Esophagus mucosa (tissue), 1 donor: Measurements from ENCODE around the gene CD99L2. TPM values are rescaled to one million over a fixed set of nuclear protein-coding genes. Genes with fewer than 3 reads are reported as not detected.

ENCODE experiments used
- ATAC-seq: fragments of 200-7000 bp; cut with Tn5 transposase; one replicate; pipeline ENCODE4 v1.9.1; 2020
- total RNA-seq: library from RNA; stranded (reverse); gene quantifications from one replicate; pipeline ENCODE4 v1.2.4, GENCODE V29; 2023
- donor health status: DM: yes; HTN: yes; CAD: no.

Gene CD99L2, protein sequence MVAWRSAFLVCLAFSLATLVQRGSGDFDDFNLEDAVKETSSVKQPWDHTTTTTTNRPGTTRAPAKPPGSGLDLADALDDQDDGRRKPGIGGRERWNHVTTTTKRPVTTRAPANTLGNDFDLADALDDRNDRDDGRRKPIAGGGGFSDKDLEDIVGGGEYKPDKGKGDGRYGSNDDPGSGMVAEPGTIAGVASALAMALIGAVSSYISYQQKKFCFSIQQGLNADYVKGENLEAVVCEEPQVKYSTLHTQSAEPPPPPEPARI
- 4.9 TPM for total RNA-seq

DNA sequence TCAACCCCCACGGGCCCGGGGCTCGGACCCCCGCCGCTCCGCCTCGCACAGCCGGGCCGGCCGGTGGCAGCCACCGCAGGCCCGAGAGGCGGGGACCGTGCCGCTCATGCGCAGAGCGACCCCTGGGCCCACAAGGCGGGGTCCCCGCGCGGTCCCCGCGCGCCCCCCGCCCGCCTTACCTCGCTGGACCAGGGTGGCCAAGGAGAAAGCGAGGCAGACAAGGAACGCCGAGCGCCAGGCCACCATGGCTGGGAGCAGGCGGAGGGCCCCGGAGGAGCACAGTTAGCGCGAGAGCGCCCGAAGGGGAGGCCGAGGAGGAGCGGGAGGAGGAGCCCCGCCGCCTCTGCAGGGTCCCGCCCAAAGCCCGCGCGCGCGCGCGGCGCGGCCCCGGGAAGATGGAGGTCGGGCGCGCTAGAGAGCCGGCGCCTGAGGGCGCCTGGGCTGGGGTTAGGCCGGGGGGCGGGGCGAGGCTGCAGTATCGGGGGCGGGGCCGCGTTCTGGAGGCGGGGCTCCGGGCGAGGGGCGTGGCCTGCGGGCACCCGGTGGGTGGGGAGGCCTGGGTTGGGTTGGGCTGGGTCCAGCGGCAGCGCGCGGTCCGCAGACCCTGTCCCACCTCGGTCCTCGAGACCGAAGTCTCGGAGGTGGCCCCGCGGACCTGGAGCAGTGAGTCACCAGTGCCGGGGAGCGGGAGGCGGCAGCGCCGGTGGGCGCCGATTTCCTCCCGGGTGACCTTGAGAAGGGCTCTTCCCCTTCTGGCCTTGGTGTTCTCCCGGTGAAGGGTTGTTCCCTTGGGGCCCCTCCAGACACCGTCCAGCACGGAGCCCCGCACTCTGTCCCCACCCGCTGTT is at the start of gene CD99L2:
CD99L2 (minus strand) TSS at position 326 of the 848 bp plus-strand sequence; CDS start at position 246, 80 bp downstream.
- ATAC-seq, result peak; percentile 98

GRCh38 chrX:150944233-150944632 is 45.8 kb upstream of the CD99L2 start:
- no peak for ATAC-seq

DNA sequence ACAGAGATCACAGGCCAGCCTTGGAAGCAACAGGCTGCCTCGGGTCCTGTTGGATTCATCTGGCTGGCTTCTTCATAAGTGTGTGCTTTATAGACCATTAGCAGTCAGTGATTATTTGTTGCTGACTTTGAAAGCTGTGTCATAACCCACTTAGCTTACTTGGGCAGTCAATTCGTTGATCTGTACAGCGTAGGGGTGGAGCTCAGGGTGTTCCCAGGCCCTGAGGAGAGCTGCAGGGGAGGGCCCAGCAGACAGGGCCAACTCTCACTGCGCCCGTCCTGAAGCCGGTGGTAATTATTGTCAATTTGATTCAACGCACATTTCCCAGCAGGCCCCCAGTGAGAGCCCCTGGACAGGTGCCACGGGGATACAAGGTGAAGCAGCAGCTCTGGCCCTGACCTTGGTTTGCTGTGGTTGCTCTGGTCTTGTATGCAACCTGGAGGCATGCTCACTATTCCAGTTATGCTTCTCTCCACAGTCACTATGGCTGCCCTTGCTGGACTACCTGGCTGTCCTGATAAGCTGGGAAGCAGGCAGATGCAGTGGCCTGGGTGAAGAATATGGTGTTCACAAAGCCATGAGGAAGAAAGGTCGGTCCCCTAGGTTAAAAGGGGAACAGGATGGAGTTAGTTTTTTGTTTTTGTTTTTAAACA is 44.6 kb upstream of the CD99L2 start:
- ATAC-seq, result no peak

- no peak for ATAC-seq
These were observed 43.1 kb upstream of the CD99L2 start for GRCh38 chrX:150941580-150941979.

- ATAC-seq, result no peak
These were observed 42.5 kb upstream of the CD99L2 start for GRCh38 chrX:150940844-150941495.

DNA sequence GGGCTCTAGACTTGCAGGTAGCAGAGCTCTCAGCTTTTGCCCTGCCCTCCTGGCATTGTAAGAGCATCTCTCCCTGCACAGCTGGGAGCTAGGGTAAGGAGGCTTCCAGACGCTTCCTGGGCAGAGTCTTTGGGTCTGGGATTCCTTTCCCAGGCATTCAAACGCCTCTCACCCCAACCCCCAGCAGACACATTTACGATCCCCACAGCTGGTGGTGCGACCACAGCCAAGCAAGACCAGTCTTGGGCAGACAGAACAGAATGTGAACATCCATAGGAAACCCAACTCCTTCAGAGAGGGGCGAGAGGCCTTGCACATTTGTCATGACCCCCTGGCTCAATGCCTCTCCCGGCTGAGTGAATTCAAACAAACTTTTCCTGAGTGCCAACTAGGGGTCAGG is 38.1 kb upstream of the CD99L2 start:
- ATAC-seq, result no peak

DNA sequence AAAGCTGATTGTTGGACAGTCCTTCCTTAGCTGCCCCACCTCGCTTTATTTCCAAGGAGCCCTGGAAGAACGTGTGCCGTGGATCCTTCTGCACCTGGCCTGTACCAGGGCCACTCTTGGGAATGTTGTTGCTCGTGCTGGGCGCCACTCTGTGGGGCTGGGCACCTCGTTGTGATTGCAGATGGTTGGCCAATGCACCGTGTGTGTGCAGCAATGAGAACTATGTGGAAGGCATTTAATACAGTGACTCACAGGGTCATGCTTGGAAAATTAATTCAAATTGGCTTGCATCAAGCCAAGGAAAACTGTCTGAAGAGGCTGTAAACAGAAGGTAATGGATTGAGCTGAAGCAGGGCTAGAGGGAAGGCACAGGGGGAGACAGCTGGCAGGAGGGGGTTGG is 37.0 kb upstream of the CD99L2 start:
- no peak for ATAC-seq

GRCh38 chrX:150934453-150934852 is 36.0 kb upstream of the CD99L2 start:
- no peak for ATAC-seq

DNA sequence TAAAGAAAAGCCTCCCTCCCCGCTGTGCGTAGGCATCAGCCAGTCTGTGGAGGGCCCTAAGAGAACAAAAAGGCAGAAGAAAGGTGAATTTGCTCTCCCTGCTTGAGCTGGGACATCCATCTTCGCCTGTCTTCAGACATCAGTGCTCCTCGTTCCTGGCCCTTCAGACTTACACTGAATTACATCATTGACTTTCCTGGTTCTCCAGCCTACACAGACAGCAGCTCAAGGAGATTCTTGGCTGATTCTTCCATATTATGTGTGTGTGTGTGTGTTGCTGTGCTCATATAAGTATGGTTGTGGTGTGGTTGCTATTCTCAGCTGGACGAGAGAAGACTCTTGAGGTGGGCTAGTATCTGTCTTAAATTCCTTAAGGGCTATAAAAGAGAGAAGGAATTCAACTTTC is 35.5 kb upstream of the CD99L2 start:
- no peak for ATAC-seq

- no peak for ATAC-seq
These were observed 30.6 kb upstream of the CD99L2 start for GRCh38 chrX:150929058-150929457.

GRCh38 chrX:150926791-150927190 is 28.3 kb upstream of the CD99L2 start:
- no peak for ATAC-seq

DNA sequence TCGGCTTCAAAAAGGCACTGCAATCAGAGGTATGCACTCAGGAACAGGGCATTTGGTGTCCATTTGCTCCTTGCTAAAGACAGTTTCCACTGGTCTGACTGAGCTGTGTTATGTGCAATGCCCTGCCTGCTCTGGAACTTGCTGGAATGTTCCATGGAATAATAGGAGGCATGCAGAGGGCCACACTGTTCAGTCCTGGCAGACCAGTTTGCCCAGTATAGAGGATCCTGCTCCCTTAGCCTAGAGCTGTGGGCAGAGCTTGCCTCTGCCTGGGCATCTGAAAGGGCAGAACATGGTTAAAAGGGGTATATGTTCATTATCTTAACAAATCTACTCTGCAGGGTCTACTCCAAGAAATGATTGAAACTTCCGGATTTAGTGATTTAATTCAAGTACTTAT is 27.8 kb upstream of the CD99L2 start:
- no peak for ATAC-seq

DNA sequence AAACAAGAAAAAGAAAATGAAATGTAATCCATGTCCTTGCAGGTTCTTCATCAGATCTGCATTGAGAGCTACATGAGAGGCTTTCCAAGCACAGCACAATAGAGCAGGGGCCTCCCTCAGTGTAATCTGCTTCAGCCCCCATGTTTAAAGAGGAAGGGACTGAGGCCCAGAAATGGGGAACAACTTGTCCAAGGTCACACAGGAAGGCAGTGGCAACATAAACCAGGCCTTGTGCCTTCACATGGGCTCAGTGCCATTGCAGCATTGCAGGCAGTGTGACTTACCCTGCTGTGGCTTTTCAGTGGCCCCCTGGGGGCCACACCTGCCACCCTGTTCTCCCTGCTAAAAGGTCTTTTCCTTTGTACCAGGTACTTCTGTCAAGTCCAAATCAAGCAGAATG is 20.9 kb upstream of the CD99L2 start:
- no peak for ATAC-seq

DNA sequence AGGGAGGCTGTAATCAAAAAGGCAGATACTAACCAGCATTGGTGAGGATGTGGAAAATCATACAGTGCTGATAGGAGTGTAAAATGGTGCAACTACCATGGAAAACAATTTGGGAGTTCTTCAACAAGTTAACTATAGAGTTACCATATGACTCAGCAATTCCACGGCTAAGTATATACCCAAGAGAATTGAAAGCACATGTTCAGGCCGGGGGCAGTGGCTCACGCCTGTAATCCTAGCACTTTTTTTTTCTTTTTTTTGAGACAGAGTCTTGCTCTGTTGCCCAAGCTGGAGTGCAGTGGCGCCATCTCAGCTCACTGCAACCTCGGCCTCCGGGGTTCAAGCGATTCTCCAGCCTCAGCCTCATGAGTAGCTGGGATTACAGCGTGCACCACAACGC is 15.0 kb upstream of the CD99L2 start:
- ATAC-seq, result no peak

DNA sequence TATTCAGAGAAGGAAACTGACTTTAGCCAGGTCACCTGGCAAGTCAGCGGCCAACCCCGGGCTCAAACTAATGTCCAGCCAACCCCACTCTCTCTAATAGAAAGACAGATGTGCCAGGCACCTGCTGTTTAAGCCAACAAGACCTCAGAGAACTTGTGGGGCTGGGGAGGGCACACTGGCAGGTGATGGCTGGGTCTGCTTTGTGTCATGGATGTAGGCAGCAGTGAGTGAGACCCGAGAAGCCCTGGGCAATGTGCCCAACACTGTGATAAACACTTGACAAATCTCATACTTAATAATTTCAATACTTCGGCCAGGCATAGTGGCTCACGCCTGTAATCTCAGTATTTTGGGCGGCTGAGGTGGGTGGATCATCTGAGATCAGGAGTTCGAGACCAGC is 9.0 kb upstream of the CD99L2 start:
- ATAC-seq, result no peak

GRCh38 chrX:150906694-150907093 is 8.2 kb upstream of the CD99L2 start:
- ATAC-seq, result no peak

DNA sequence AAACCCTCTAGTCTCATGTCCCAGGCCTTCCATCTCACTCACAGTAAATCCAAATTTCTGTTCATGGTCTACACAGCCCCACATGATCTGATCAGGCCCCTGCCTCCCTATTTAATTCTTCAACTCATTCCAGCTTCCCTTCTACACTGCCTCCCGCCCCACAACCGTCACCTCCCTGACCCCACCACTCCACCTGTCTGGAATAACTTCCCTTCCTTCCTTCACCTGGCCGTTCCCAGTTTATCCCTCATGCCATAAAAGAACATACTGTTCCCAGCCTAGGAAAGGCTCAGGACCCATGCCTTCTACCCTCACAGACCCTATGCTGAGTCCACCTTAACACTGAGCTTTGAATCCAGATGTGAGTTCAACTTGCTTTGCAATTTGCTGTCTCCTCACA is 6.8 kb upstream of the CD99L2 start:
- no peak for ATAC-seq

GRCh38 chrX:150903110-150903508 is 4.6 kb upstream of the CD99L2 start:
- no peak for ATAC-seq

- ATAC-seq, result no peak
These were observed 4.1 kb upstream of the CD99L2 start for GRCh38 chrX:150902434-150903109.

- peak; percentile 40 for ATAC-seq
These were observed 806 bp upstream of the CD99L2 start for GRCh38 chrX:150899191-150899757.

DNA sequence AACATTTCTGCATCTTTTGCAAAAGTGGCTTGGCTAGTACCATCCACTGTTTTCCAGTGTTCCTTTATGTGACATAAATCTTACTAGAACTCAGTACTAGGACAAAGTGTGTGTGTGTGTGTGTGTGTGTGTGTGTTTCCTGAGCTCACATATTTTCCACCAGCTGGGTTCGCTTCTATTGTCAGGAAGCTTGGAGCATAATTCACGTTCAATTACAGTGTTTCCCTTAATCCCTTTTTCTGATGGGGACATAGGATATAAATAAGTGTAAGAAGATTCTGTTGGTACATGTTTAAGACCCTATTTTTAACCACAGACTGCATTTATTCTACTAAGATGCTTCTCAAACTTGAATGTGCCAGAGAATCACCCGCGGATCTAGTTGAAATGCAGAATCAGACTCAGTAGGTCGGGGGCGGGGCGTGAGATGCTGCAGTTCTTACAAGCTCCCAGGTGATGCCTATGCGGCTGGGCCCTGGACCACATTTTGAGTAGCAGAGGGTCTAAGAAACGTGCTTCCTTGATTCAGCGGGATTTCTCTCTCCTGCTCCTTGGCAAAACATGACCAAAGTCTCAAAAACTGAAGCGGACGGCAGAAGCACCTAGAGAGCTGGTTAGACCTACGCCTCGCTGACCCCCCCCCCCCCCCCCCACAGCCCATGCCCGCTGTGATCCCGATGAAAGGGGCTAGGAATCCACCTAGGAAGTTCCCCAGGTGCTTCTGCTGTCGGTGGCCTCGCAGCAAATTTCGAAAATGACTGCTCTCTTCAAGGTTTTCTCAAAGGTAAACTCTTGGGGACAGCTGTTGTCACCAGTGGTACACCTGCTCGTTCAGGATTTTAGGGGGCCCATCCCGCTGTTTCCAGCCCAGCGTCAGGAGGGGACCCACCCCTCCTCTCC is 797 bp downstream of the CD99L2 start:
- no peak for ATAC-seq
